Ishikawa (cell line): ENCODE results near the gene MYOZ2.

ENCODE experiments used
- CEBPB ChIP-seq: IDR thresholded peaks from 2 replicates; pipeline ENCODE4 v1.6.1; 2012
- CREB1 ChIP-seq: IDR thresholded peaks from 2 replicates; pipeline ENCODE4 v1.6.1; 2012; ENCODE audit warnings: low read depth
- EP300 ChIP-seq: IDR thresholded peaks from 2 replicates; pipeline ENCODE4 v1.6.1; 2012; ENCODE audit warnings: borderline replicate concordance
- FOXM1 ChIP-seq: IDR thresholded peaks from 2 replicates; pipeline ENCODE4 v1.6.1; 2012; ENCODE audit warnings: low read depth, borderline replicate concordance
- NFIC ChIP-seq: IDR thresholded peaks from 2 replicates; pipeline ENCODE4 v1.6.1; 2012
- YY1 ChIP-seq: IDR thresholded peaks from 2 replicates; pipeline ENCODE4 v1.6.1; 2012; ENCODE audit warnings: low read depth
- ZBTB7A ChIP-seq: IDR thresholded peaks from 2 replicates; pipeline ENCODE4 v1.6.1; 2012; ENCODE audit warnings: low read depth

DNA sequence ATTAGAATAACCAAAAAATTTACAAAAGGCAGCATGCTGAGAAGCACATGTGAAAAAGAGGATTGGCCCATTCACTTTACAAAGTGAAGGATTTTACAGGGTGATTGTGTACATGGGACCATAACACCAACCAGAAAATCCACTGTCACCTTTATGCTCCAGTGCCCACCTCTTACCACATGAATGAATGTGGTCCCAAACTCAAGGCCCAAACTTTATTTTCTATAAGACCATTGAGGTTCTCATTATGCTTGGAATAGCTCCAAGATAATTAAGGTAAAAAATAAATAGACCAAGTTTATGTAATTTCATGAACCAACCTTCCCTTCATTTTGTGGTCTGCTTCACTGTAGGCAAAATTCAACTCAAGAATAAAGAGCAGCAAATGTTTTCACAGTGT is 24.3 kb upstream of the MYOZ2 start:
- TF ChIP-seq FOXM1: no peak
- TF ChIP-seq NFIC: no peak
- TF ChIP-seq EP300: no peak
- TF ChIP-seq YY1: no peak
- no peak for TF ChIP-seq CREB1
- no peak for TF ChIP-seq ZBTB7A
- no peak for TF ChIP-seq CEBPB
